ENCODE results near the gene PEG3.

GRCh38 chr19:56827708-56828107, 12.8 kb downstream of the PEG3 start:
- TF ChIP-seq TAF1 (IDR thresholded peaks at IDR 0.05; ENCODE audit: borderline replicate concordance, low read depth, low read length) (no peak), RAD21 (IDR thresholded peaks at IDR 0.05; ENCODE audit: insufficient read depth, low read depth, low read length) (no peak), NR2C2 (IDR thresholded peaks at IDR 0.05; ENCODE audit: borderline replicate concordance, control insufficient read depth, insufficient read length, low read depth) (no peak), ZZZ3 (IDR thresholded peaks at IDR 0.05; ENCODE audit: control insufficient read depth, insufficient read length, low read depth) (no peak)
